Keratinocyte (primary cell): ENCODE data around the gene NXNL2. TPM values are rescaled to one million over a fixed set of nuclear protein-coding genes. Genes with fewer than 3 reads are reported as not detected.

Source experiments
- DNase-seq: peaks from one replicate; pipeline ENCODE4 v3.0.0-alpha.2; 2011; ENCODE audit warnings: low read depth, missing footprints, low spot score
- FAIRE-seq: peaks from 2 replicates; lab custom pipeline; 2011; peaks lifted over from hg19 to GRCh38; lab: Jason Lieb, UNC
- H2AFZ ChIP-seq: 2 replicates; pipeline ENCODE4 v1.6.0; 2012; ENCODE audit warnings: low read length, control low read depth, inconsistent platforms; ENCODE audit not compliant: control insufficient read depth
- H3K27ac ChIP-seq: 2 replicates; pipeline ENCODE4 v1.5.1; 2011; ENCODE audit warnings: low read length; ENCODE audit not compliant: control insufficient read depth, insufficient read depth
- H3K27me3 ChIP-seq: 3 replicates; pipeline ENCODE4 v1.6.0; 2011; ENCODE audit warnings: low read length; ENCODE audit not compliant: control insufficient read depth, insufficient read depth; ENCODE audit errors: extremely low read depth
- H3K36me3 ChIP-seq, 2 experiments: 2 replicates in 1 of 2; 3 replicates in 1 of 2; pipeline ENCODE4 v1.5.1; 2011; ENCODE audit warnings: low read length in 2 of 2, mild to moderate bottlenecking in 1 of 2; ENCODE audit not compliant: control insufficient read depth in 2 of 2, insufficient read depth in 2 of 2; ENCODE audit errors: extremely low read depth in 1 of 2
- H3K4me1 ChIP-seq: 3 replicates; pipeline ENCODE4 v1.5.1; 2011; ENCODE audit warnings: low read length; ENCODE audit not compliant: control insufficient read depth, insufficient read depth; ENCODE audit errors: extremely low read depth
- H3K4me2 ChIP-seq: 3 replicates; pipeline ENCODE4 v1.6.0; 2011; ENCODE audit warnings: low read depth, low read length; ENCODE audit not compliant: control insufficient read depth, insufficient read depth; ENCODE audit errors: extremely low read depth
- H3K4me3 ChIP-seq, 3 experiments: fragments of 200-600 bp in 1 of 3; sonication (generic) in 1 of 3; 2 replicates in 2 of 3; 3 replicates in 1 of 3; pipeline ENCODE4 v1.5.1; 2011 to 2016; ENCODE audit warnings: low read length in 3 of 3, mild to moderate bottlenecking in 3 of 3, control low read depth in 2 of 3, inconsistent platforms in 1 of 3, low read depth in 1 of 3, mixed read lengths in 1 of 3, mixed run types in 1 of 3, moderate library complexity in 1 of 3; ENCODE audit not compliant: control insufficient read depth in 2 of 3, insufficient read depth in 2 of 3; ENCODE audit errors: extremely low read depth in 1 of 3
- H3K79me2 ChIP-seq: 2 replicates; pipeline ENCODE4 v1.6.0; 2012; ENCODE audit warnings: low read length; ENCODE audit not compliant: control insufficient read depth, insufficient read depth
- H3K9ac ChIP-seq: 3 replicates; pipeline ENCODE4 v1.6.0; 2011; ENCODE audit warnings: low read length; ENCODE audit not compliant: control insufficient read depth, insufficient read depth; ENCODE audit errors: extremely low read depth
- H3K9me1 ChIP-seq: 3 replicates; pipeline ENCODE4 v1.6.0; 2011; ENCODE audit warnings: low read length; ENCODE audit not compliant: control insufficient read depth, insufficient read depth; ENCODE audit errors: extremely low read depth
- H3K9me3 ChIP-seq: 2 replicates; pipeline ENCODE4 v1.5.1; 2012; ENCODE audit warnings: low read depth, low read length; ENCODE audit not compliant: control insufficient read depth
- H4K20me1 ChIP-seq: 3 replicates; pipeline ENCODE4 v1.6.0; 2011; ENCODE audit warnings: low read length; ENCODE audit not compliant: control insufficient read depth, insufficient read depth; ENCODE audit errors: extremely low read depth
- EZH2 ChIP-seq: IDR thresholded peaks from one replicate; pipeline ENCODE4 v1.6.1; 2012; ENCODE audit warnings: inconsistent platforms, mild to moderate bottlenecking, low read length, moderate library complexity
- dilution Hi-C: fragments of 300-500 bp; cut with MboI; formaldehyde crosslinking; loops from one replicate; pipeline ENCODE4 v1.7.0; 2020; ENCODE audit warnings: low sequenced_read_pairs; ENCODE audit not compliant: extremely low pct_ligation_motif_present
- polyA plus RNA-seq, 5 experiments: library from polyadenylated mRNA; depleted of rRNA in 3 of 5; stranded (reverse) in 3 of 5; stranded (forward) in 1 of 5; unstranded in 1 of 5; fragments of >200 nt; gene quantifications; 1 replicate in 1 of 5; 2 replicates in 3 of 5; 3 replicates in 1 of 5; pipeline versions ENCODE4 v1.2.1 to v1.2.3, GENCODE V29; 2011 to 2012; ENCODE audit warnings: missing spikeins in 2 of 5, low read depth in 1 of 5, low replicate concordance in 1 of 5
- TF ChIP-seq, protein P1 (sequence below), 3 experiments: IDR thresholded peaks in 1 of 3; conservative IDR thresholded peaks in 1 of 3; optimal IDR thresholded peaks in 1 of 3; 2 replicates in 2 of 3; 3 replicates in 1 of 3; pipeline versions ENCODE3 to v1.5.1; 2011; ENCODE audit warnings: low read length in 3 of 3, mild to moderate bottlenecking in 3 of 3, moderate library complexity in 2 of 3, control low read depth in 1 of 3, inconsistent platforms in 1 of 3; ENCODE audit not compliant: insufficient read depth in 2 of 3; ENCODE audit errors: extremely low read depth in 1 of 3

NXNL2 gene
- polyA plus RNA-seq, 1 donor (not counting 4 experiments of a cell fraction or from before 2014, with no cell fraction given) = 0.17 TPM

DNA sequence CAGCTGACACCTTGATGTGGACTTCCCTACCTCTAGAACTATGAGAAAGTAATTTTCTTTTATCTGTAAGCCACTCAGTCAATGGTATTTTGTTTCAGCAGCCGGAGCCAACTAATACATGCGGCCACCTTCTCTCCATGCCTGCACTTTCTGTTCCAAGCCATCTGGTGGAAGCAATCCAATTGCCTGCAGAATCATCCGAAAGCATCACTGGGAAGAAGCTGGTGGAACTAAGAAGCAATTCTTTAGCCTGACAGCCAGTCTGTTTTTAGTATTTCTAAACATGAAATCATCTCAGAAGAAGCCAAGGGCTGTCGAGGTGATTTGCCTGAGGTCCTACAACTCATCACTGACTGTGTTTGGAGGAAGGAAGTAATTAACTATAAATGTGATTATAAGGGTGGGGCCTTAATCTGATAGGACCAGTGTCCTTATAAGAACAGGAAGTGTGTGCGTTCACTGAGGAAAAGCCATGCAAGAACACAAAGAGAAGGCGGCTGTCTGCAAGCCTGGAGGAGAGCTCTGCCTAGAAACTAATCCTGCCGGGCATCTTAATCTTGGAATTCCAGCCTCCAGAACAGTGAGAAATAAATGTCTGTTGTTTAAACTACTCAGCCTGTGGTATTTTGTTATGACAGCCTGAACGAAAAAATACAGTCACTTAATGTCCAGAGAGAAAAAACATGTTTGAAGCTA is 49.1 kb downstream of the NXNL2 start:
- no peak for TF ChIP-seq EZH2
- TF ChIP-seq, protein P1, sequence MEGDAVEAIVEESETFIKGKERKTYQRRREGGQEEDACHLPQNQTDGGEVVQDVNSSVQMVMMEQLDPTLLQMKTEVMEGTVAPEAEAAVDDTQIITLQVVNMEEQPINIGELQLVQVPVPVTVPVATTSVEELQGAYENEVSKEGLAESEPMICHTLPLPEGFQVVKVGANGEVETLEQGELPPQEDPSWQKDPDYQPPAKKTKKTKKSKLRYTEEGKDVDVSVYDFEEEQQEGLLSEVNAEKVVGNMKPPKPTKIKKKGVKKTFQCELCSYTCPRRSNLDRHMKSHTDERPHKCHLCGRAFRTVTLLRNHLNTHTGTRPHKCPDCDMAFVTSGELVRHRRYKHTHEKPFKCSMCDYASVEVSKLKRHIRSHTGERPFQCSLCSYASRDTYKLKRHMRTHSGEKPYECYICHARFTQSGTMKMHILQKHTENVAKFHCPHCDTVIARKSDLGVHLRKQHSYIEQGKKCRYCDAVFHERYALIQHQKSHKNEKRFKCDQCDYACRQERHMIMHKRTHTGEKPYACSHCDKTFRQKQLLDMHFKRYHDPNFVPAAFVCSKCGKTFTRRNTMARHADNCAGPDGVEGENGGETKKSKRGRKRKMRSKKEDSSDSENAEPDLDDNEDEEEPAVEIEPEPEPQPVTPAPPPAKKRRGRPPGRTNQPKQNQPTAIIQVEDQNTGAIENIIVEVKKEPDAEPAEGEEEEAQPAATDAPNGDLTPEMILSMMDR (optimal IDR thresholded peaks at IDR 0.05 in 1 of 3, IDR thresholded peaks at IDR 0.05 in 1 of 3, conservative IDR thresholded peaks at IDR 0.05 in 1 of 3; ENCODE audit: extremely low read depth in 1 of 3, insufficient read depth in 2 of 3, low read length in 3 of 3) = peak in 1 of 3 experiments; percentile 6
- Histone ChIP-seq H3K9me3 (no peaks in the 10 kb centered on the region), H3K9me1 (no peaks in the 10 kb centered on the region), H3K79me2 (no peaks in the 10 kb centered on the region), H3K9ac (peak overlapping the region; percentile 24), H4K20me1 (no peaks in the 10 kb centered on the region), H2AFZ (peak overlapping the region; percentile 67), H3K4me1 (peaks cover 11% of the 10 kb centered on the region), H3K27me3 (no peaks in the 10 kb centered on the region), H3K4me2 (peak overlapping the region; percentile 74), H3K27ac (peak overlapping the region; percentile 50), H3K4me3 (peak overlapping the region; percentile 7 to 56 (median 47)), H3K36me3 (no peaks in the 10 kb centered on the region)
- peak; percentile 78 for FAIRE-seq
- peak; percentile 48 for DNase-seq
- dilution Hi-C loops = no loop called here

DNA sequence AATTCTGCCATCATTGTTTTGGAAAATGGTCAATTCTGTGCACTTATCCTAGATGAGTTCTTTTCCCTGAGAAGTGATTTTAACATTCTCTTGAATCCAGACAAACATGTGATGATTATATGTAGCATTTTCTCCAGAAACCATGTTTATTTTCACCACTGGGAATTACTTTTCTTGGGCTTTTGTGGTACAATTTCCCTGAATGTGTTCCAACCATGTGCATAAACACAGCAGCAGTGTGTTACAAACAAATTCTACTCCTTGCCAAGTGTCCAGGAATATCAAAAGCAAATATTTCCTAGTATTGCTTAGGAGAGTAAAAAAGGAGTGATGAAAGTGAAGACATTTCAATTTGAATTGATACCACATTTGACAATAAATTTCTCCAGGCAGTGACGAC is 50.4 kb downstream of the NXNL2 start:
- TF ChIP-seq, protein P1 (optimal IDR thresholded peaks at IDR 0.05 in 1 of 3, IDR thresholded peaks at IDR 0.05 in 1 of 3, conservative IDR thresholded peaks at IDR 0.05 in 1 of 3; ENCODE audit: extremely low read depth in 1 of 3, insufficient read depth in 2 of 3, low read length in 3 of 3) = no peak
- TF ChIP-seq EZH2 = no peak
- Histone ChIP-seq H4K20me1 (no peaks in the 10 kb centered on the region), H3K36me3 (no peaks in the 10 kb centered on the region), H2AFZ (no peak overlapping the region), H3K4me3 (no peak overlapping the region), H3K4me1 (peaks cover 11% of the 10 kb centered on the region), H3K9me1 (no peaks in the 10 kb centered on the region), H3K9me3 (no peaks in the 10 kb centered on the region), H3K79me2 (no peaks in the 10 kb centered on the region), H3K9ac (no peak overlapping the region), H3K27ac (no peak overlapping the region), H3K27me3 (no peaks in the 10 kb centered on the region), H3K4me2 (no peak overlapping the region)
- dilution Hi-C loops = no loop called here
- DNase-seq = no peak
- FAIRE-seq = no peak
